ENCODE data around the gene PLAC8L1.
A peak's percentile ranks its signal among the peaks of the same experiment; 100 is the strongest.

Gene PLAC8L1

DNA sequence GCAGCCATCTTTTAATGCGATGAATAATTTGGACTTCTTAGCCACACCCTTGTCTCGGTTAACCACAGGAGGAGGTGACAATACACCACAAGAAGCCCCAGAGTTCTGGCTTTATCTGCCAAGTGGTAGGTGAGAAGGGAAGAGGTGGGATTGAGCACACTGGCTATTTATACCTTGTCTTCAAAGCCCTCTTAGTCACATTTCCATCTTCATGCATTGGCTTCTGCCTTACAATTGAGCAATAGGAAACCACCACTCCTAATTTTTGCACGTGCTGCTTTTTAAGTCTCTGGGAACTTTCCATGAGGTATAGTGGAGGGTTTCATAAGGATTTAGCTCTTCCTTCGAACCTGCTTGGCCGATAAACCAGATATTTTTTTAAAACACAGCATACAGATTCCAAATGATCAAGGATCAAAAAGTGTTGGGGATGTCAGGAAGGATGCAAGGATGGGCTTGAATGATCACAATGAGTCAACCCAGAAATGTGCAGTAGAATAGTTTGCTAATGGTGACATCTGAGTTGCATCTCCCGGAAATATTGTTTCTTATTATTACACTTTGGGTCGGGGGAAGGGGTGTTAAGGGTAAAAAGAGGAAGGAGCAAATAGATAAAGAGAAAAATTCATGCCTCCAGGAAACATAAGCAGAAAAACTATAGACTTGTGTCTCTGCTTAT is 25.5 kb downstream of the PLAC8L1 start:
- DNase-seq, result no peak

DNA sequence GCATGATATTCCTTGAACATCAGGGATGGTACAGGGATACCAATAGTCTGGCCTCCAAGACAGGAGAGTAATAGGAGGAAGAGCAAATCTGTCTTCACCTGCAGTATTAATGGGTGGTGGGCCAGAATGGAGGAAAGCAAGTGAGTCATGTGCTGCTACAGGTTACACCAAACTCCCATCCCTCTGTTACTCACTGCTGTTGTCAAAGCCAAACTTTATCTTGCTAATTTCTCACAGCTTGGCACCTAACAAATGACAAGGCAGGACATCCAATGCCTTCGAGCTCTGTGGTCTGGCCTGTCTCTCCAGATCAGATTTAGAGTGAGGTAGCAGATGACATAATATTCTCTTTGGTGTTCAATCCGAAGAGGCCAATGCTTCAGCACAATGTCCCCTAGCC is 26.8 kb downstream of the PLAC8L1 start:
- no peak for DNase-seq

DNA sequence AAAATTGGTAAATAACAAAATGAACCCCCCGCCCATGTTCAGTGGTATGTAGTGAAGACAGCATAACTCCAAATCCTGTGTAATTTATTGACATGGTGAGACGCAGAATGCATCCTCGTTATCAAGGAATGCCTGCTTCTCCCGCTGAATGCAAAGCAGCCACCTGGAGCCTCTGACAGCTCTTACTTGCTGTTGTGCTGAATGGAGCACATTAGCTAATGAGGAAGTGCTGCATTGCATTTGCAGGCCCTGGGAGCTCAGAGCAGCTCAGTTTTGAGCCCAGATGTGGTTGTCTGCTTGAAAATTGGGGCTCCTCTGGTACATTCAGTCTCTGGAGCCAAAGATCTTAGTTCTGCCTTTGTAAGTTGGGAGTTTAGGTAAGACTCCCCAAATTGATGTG is 28.9 kb downstream of the PLAC8L1 start:
- no peak for DNase-seq

DNA sequence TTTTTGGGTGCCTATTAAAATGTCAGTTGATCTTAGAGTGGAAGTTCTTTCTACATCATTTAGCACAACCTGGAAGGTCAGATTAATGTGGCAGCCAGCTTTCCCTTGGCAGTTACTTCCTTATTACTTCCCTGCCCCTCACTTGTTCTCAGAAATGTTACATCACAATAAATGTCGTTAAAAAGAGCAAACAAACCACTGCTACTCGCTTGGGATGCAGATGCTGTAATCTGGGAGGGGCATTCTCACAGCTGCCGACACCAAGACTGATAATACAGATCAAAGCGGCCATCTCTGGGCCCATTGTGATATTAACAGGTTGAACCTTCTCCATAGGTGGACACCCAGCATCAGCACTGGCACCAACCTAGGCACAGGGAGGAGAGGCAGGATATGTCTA is 29.3 kb downstream of the PLAC8L1 start:
- DNase-seq, result no peak

DNA sequence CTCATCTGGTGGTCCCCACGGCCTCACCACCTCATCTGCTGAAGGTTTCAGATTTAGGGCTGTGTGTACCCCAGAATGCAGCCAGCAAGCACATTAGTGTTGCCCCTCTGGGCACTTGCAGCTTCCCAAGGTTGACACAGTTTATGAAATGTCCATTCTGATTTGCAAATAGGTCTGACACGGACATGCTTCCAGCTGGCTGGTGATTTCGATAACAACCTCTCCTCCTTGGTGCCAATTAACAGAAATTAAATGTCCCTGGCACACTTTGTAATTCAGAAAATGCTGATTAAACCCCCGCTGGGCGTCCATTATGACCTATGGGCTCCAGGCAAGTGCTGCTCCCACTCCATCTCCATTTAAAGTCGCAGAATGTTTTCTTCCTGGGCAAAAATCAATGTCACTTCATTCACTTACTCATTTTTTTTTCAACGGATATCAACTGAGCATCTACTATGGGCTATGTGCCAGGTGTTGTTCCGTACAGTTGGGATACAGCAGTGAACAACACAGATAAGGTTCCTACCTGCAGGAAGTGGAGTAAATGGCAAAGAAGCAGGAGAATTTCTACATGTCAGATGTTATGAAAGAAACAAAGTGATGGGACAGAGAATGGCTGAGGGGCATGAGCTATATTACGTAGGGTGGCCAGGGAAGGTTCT is 32.0 kb downstream of the PLAC8L1 start:
- DNase-seq, result no peak

DNA sequence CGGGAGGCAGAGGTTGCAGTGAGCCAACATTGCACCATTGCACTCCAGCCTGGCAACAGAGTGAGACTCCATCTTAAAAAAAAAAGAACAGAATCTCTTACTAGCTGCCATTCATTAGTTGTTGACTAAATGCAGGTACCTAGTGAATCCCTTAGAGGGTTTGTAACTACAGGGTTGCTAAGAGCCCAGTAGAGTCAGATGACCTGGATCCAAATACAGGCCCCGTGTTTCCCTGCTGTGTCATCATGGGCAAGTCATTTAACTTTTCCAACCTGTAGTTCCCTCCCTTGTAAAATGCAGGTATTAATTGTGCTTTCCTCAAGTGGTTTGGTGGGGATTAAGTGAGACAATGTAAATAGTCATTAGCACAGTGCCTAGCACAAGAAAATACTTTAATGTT is 32.8 kb downstream of the PLAC8L1 start:
- DNase-seq, result no peak

DNA sequence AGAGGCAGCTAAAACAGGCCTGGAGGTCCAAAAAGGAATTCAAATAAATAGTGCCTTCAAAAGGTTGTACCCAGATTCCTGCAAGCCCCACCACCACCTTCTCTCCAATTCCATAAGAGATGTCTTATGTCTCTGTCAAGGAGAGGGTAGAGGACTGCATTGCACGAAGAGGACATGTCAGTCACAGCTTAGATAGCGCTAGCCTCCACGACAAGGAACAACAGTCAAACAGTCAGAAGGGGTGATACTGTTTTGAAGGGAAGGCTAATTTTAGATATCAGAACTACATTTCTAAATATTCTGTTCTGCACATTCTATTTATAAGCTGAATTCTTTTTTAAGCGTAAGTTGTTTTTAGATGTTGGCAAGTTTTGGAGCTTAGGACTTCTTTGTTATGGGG is 34.2 kb downstream of the PLAC8L1 start:
- DNase-seq, result no peak

DNA sequence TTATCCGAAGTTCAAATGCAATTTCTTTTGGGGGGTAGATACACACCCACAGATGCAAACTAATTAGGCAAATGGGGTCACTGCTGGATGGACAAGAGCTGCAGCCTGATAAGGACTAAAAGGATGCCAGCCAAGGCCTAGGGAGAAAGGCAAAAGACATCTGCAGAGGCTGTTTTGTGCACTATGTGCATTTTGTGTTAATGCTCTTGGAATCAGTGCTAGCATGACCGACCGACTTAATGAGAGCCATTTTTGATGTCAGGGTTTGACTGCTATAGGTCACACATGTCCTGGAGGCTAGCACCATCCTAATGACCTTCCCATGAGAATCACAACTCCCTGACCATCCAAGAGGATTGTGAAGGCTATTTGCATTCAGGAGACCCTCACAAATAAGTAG is 34.6 kb downstream of the PLAC8L1 start:
- no peak for DNase-seq

DNA sequence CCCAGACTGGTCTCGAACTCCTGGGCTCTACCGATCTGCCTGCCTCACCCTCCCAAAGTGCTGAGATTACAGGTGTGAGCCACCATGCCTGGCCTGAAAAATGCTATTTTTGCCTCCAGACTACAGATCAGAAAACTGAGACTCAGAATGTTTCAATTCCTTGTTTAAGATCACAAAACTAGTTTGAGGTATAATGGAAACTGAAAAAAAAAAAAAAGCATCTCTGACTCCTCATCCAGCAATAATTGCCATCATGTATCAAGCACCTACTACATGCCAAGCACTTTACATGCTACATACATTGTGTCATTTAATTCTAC is 35.6 kb downstream of the PLAC8L1 start:
- DNase-seq, result no peak

DNA sequence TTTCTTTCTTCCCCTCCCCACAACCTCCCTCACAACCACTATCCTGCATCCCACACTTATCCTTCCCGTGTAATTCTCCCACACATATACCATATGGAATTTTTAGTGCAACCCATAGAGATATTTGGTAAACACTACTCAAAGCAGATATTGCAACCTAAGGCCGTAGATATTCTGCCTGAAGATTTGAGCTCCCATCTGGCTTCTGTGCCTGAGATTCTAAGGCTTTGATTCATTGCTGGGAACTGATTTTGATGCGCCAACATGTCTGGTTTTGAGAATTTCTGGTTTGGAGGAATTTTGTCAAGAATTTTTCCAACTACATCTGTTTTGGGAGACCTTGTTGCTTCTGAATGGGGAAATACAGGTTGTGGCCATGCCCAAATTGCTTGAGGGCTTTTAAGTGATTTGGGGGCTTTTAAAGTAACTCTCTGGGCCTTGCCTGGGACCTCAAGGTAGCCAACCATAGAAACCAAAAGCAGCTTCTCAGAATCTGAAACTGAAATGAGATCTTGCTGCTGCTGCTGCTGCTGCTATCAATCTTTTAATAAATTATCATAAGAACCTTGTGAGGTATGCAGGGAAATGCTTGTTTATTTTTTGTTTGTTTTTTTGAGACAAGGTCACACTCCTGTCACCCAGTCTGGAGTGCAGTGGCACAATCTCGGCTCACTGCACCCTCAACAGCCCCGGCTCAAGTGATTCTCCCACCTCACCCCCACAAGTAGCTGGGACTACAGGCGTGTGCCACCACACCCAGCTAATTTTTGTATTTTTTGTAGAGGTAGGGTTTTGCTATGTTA is 36.2 kb downstream of the PLAC8L1 start:
- no peak for DNase-seq

DNA sequence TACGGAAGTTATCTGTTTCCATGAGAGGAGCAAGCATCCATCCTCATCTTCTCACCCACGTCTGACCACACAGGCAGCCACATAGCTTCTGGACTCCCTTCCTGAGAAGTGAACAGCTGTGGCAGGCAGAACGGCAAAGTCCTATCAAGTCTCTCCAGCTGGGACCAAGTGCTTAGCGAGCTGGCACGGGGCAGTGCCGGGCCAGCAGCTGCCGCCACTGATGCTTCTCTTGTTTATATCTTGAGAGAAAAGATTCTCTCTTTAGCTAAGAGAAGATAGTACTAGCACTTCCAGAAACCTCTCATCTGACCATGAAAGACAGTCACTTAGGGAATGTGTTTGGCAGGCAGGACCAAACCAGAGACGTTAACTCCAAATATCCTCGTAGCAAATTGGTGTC is 37.2 kb downstream of the PLAC8L1 start:
- DNase-seq, result peak; percentile 72

DNA sequence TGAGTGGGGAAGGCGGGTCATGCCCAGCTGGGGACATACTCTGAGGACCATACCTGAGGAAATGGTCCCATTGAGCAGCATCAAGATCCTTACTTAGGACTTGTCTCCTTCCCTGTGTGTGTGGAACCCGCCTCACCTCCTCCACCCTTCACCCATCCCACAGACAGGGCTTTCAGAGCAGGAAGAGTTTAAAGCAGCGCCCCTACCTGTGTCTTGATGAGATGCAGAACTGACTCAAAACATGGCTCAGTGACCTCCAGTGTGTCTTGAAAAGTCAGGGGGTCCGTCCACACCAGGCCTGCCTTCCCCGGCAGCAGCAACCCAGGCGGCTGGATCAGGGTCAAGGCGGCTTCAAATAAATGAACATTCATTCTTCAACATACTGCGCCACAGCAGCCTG is 38.4 kb downstream of the PLAC8L1 start:
- DNase-seq, result no peak

DNA sequence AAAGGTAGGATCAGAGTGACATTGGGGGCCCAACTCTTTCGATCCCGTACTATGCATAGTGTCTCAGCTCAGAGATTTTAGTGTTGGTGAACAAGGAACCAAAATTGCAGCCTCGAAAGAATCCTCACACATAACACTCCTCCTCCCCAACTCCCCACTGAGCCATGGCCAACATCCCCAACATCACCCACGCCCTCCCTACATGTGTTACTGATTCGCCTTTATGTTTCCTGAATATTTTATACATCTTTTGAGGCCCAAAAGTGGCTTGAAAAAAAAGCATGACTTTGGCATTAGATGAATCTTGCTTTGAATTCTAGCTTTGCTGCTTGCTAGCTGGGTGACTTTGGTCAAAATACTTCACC is 45.2 kb downstream of the PLAC8L1 start:
- no peak for DNase-seq

DNA sequence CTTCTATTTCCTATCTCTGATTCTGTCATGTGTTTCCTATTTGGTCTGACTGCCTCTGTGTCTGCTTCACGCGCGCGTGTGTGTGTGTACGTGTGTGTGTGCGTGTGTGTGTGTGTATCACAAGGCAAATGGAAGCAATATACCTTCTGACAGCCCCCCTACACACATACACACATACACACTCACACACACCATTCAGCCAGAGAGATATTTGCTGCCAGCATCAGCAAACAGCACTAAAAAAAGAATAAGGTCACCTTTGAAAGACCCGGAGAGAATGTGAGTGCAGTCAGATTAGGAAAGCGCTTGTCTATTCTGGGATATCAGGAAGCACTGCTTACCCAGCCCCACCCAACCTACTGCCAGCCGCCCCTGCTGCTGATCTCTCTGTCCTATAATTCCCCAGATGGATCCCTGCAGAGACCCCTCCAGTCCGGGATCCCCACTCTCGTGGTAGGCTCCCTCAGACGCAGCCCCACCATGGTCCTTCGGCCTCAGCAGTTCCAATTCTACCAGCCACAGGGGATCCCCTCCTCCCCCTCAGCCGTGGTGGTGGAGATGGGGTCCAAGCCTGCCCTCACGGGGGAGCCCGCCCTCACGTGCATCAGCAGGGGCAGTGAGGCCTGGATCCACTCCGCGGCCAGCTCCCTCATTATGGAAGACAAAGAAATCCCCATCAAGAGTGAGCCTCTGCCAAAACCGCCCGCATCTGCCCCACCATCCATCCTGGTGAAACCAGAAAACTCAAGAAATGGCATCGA is 45.7 kb downstream of the PLAC8L1 start:
- DNase-seq, result no peak

DNA sequence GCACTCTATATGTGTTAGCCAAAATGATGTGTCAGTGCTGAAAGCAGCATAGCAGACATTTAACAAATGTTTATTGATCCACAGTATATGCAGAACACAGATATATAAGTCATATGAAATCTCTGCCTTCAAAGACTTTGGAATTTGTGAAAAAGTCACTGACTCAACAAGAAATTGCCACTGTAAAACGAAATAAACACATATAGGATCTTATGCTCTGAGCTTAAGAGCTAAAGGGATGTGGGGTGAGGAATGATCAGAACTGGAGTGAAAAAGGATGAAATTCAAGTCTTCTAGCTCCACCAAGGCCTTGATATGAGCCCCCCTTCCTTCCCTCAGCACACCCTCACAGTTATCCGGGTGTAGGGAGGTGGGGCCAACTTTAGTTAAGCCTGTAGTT is 49.9 kb downstream of the PLAC8L1 start:
- no peak for DNase-seq

DNA sequence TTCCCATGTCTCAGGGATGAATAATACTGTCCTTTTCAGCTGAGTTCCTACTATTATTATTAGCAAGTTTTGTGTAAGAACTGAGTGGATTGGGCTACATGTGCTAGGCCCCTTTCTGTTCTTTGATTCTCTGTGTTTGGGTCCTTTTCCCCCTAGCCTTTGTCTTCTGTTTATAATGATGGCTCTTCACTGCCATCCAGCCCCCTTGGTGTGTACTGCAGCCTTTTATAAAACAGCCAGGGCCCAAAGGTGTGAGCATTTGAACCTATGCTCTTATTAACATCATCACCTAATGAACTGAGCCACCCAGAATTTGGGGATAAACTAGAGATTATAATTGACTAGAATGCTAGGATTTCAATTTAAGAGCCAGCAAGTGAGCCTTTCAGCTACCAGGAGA is 52.6 kb downstream of the PLAC8L1 start:
- DNase-seq, result no peak

DNA sequence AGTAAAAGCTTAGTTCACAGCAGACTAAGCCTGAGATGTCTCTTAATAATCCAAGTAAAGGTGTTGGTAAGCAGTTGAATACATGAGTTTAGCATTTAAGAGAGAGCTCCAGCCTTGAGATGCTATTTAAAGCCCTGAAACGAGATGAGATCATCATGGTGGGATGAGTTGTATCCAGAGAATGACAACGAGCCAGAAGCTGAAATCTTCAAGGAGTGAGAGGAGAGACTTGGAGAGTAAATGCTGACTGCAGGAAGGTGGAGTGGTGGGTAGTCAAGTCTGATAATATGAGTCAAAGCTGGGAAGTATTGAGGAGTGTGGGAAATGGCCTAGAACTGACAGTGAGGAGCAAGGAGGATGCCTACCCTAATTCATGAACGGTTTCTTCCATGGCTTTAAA is 53.7 kb downstream of the PLAC8L1 start:
- DNase-seq, result no peak

DNA sequence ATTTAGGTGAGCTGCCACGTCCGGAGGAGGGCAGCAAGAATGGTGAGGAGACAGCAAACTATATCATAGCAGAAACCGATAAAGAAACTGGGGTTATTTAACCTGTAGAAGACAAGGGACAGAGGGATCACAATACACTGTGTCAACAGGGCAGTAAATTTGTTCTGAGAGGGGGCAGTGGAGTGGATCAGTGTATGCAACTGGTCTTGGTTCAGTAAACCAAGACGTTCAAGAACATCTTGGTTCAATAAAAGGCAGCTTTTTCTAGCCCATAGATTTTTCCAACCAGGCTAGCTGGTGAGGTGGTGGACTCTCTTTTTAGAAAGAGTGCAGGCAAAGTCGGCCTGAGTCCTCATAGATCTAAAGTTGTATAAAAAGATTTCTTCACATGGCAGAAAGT is 55.3 kb downstream of the PLAC8L1 start:
- DNase-seq, result no peak

DNA sequence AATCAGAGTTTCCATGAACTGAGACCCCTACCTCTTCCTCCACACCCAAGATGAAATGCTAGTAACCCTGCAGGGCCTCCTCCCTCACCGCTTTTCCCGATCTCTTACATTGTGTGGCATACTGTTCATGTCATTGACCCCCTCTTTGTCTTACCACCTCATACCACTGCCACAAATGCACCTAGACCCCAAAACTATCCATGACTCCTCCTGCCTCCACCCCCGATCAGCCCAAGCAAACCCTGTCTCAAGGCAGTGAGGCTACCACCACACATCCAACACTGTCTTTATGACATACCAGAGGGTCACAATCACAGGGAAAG is 55.7 kb downstream of the PLAC8L1 start:
- DNase-seq, result no peak

DNA sequence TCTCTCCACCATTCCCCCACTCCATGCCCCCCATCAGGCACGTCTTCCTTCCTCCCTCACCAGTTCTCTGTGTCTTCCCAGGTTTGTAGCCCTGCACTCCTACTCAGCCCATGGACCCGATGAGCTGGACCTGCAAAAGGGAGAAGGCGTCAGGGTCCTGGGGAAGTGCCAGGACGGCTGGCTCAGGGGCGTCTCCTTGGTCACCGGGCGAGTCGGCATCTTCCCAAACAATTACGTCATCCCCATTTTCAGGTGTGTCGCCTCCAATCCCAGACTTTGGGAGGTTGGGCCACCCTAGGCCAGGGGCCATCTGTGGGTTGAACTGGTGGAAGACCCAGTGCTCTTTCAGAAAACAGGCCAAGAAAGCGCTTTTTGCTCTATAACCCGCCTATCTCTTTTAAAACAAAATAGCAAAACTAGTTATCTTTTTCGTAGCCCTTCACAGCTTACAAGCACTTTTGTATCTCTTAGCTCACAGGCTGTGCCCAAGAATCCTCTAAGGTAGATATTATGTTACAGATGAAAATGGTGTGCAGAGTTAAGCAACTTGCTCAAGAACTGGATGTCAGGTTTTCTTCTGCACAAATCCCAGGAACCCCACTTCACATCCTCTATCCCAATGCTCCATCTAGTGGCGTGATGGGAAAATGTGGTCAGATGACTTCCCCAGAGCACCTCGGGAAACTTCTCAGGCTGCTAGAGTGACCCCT is 56.2 kb downstream of the PLAC8L1 start:
- DNase-seq, result peak; percentile 75

DNA sequence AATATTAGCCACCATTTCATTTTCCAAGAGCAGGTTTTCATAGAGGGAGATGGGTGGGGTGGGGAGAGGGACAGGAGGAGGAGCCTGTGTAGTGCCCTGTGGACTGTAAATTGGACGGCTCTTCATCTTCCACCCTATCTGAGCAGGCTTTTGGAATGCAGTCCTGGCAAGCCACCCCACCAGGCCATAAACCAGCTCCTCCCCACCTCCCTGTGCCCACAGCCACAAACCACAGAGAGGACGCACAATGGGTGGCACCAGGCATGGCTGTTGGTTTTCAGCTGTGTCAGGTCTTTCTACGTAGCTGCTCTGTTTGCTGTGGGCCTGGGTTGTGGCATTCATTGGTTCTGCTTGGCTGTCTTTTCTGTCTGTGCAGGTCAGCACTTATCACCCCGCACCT is 58.0 kb downstream of the PLAC8L1 start:
- DNase-seq, result no peak

DNA sequence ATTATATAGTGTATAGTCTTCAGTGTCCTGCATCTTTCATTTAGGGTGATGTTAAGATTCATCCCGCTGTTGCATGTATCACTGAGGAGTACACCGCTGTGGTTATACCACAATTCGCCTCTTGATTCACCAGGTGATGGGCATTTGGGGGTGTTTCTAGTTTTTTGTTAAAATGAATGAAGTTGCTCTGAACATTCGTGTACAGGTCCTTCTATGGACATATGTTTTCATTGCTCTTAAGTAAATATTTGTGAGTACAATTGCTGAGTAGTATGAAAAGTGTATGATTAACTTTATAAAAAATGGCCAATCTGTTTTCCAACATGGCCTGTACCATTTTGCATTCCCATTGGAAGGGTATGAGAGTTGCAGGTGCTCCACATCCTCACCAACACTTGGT is 61.7 kb downstream of the PLAC8L1 start:
- no peak for DNase-seq

DNA sequence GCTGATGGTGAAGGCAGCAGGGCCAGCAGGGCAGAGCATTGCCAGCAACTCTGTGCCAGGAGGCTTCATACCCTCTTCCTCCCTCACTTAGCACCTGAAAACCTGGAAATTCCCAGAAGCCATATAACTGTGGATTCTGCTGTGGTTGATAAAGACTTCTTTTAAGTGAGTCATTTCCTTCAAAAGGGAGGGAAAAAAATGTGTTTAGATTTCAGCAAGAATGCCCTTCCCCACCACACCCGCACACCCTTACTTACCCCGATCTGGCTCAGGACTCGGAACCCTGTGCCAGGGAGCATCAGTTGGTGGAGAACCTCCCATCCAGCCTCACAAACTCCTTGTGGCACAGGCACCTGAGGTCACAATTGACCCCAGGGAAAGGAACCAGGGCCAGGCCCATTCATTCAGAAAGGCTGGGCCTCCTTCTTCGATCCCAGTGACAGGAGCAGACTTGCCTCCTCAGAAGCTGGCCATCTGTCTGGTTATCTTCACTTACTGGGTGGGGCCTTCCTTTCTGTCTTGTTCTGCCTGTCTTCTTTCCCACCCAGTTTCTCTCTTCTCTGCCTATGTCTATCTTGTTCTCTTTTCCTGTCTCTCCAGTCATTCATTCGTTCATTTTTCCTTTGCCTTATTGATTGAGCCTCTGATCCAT is 62.6 kb downstream of the PLAC8L1 start:
- DNase-seq, result no peak
